Bronchial epithelial cell (primary cell): ENCODE data around the gene MAP7D1. TPM values are rescaled to one million over a fixed set of nuclear protein-coding genes. Genes with fewer than 3 reads are reported as not detected.

Source experiments
- DNase-seq: peaks from one replicate; pipeline ENCODE4 v3.0.0-alpha.2; 2010; ENCODE audit warnings: low read depth
- FAIRE-seq: peaks from 2 replicates; lab custom pipeline; 2011; peaks lifted over from hg19 to GRCh38; lab: Jason Lieb, UNC
- H3K27me3 ChIP-seq: 2 replicates; pipeline ENCODE4 v1.5.1; 2011; ENCODE audit warnings: low read length; ENCODE audit not compliant: control insufficient read depth, insufficient read depth
- H3K36me3 ChIP-seq: 2 replicates; pipeline ENCODE4 v1.5.1; 2011; ENCODE audit warnings: low read length; ENCODE audit not compliant: control insufficient read depth, insufficient read depth
- H3K4me3 ChIP-seq: 2 replicates; pipeline ENCODE4 v1.5.1; 2011; ENCODE audit warnings: mild to moderate bottlenecking, low read depth, low read length, control low read depth
- CTCF ChIP-seq: IDR thresholded peaks from 2 replicates; pipeline ENCODE4 v1.5.1; 2011; ENCODE audit warnings: mild to moderate bottlenecking, moderate library complexity, low read length, control low read depth, inconsistent platforms; ENCODE audit not compliant: insufficient read depth, severe bottlenecking
- total RNA-seq: library from RNA; depleted of rRNA; stranded (reverse); fragments of >200 nt; gene quantifications from 2 replicates; pipeline ENCODE4 v1.2.1, GENCODE V29; 2014

The MAP7D1 gene
- total RNA-seq, 1 donor from 2014 or later: 54.5 TPM

- no peaks in the 10 kb centered on the region for H3K27me3 ChIP-seq
- DNase-seq (no peak), FAIRE-seq (no peak)
- no peak for TF ChIP-seq CTCF
- peaks cover 17% of the 10 kb centered on the region for H3K36me3 ChIP-seq
- H3K4me3 ChIP-seq: no peak overlapping the region
Observed at GRCh38 chr1:36135796-36136195, 20.2 kb upstream of the MAP7D1 start.

GRCh38 chr1:36136535-36136934 is 19.4 kb upstream of the MAP7D1 start:
- Histone ChIP-seq H3K4me3 (no peak overlapping the region), H3K36me3 (peaks cover 17% of the 10 kb centered on the region), H3K27me3 (no peaks in the 10 kb centered on the region)
- no peak for TF ChIP-seq CTCF
- DNase-seq: peak; percentile 85
- no peak for FAIRE-seq

- peaks cover 17% of the 10 kb centered on the region for H3K36me3 ChIP-seq
Observed at GRCh38 chr1:36137226-36137625, 18.7 kb upstream of the MAP7D1 start.

GRCh38 chr1:36137776-36138175 is 18.2 kb upstream of the MAP7D1 start:
- H3K4me3 ChIP-seq: no peak overlapping the region
- H3K36me3 ChIP-seq: peaks cover 17% of the 10 kb centered on the region
- H3K27me3 ChIP-seq: no peaks in the 10 kb centered on the region
- FAIRE-seq (no peak), DNase-seq (no peak)
- TF ChIP-seq CTCF: no peak

More at GRCh38 chr1:36137226-36137625, 18.7 kb upstream of the MAP7D1 start:
- TF ChIP-seq CTCF: no peak
- no peak for DNase-seq
- Histone ChIP-seq H3K27me3 (no peaks in the 10 kb centered on the region), H3K4me3 (no peak overlapping the region)
- no peak for FAIRE-seq

GRCh38 chr1:36139521-36139920 is 16.4 kb upstream of the MAP7D1 start:
- FAIRE-seq (no peak), DNase-seq (no peak)
- Histone ChIP-seq H3K36me3 (peaks cover 17% of the 10 kb centered on the region), H3K27me3 (no peaks in the 10 kb centered on the region), H3K4me3 (no peak overlapping the region)
- TF ChIP-seq CTCF: no peak

- no peak for DNase-seq
- Histone ChIP-seq H3K27me3 (no peaks in the 10 kb centered on the region), H3K36me3 (peaks cover 13% of the 10 kb centered on the region), H3K4me3 (no peak overlapping the region)
- FAIRE-seq: no peak
- TF ChIP-seq CTCF: no peak
Observed at GRCh38 chr1:36142121-36142520, 13.8 kb upstream of the MAP7D1 start.
